IMR-90 (cell line): Measurements from ENCODE around the gene LGALSL. TPM values are rescaled to one million over a fixed set of nuclear protein-coding genes. Genes with fewer than 3 reads are reported as not detected.

Source experiments
- ATAC-seq: fragments of 200-7000 bp; cut with Tn5 transposase; 2 replicates; pipeline ENCODE4 v1.9.1; 2020; ENCODE audit warnings: low read depth, mild to moderate bottlenecking, moderate library complexity
- BruUV-seq: library from RNA; stranded (reverse); fragments of 400-500 nt; replicated peaks from 2 replicates; lab custom pipeline; 2021; lab: Mats Ljungman, UMichigan
- CTCF ChIA-PET: fragments of 300-600 bp; formaldehyde crosslinking; extraction: SDS; loops from one replicate; lab custom pipeline; 2021; ENCODE audit warnings: antibody characterized with exemption; lab: Yijun Ruan, JAX
- POLR2A ChIA-PET: fragments of 300-600 bp; sonication (Branson Sonifier 250); formaldehyde crosslinking; loops from one replicate; lab custom pipeline; 2022; ENCODE audit warnings: antibody characterized with exemption; ENCODE audit not compliant: unreplicated experiment; lab: Charles Lee
- DNase-seq: peaks from one replicate; pipeline ENCODE4 v3.0.0; 2013
- H2AFZ ChIP-seq: replicated peaks from 2 replicates; pipeline ENCODE3; 2013; ENCODE audit warnings: low read length, mild to moderate bottlenecking; ENCODE audit not compliant: poor library complexity
- H2AK5ac ChIP-seq: 2 replicates; pipeline ENCODE4 v1.6.1; 2013; ENCODE audit warnings: low read depth, low read length, inconsistent platforms
- H2AK9ac ChIP-seq: replicated peaks from 2 replicates; pipeline ENCODE3; 2013; ENCODE audit warnings: mild to moderate bottlenecking, low read depth, low read length, moderate library complexity; ENCODE audit not compliant: poor library complexity
- H2BK120ac ChIP-seq: 2 replicates; pipeline ENCODE4 v1.6.1; 2013; ENCODE audit warnings: low read depth, low read length, inconsistent platforms
- H2BK15ac ChIP-seq: 3 replicates; pipeline ENCODE4 v1.6.1; 2013; ENCODE audit warnings: low read depth, low read length, inconsistent platforms
- H2BK20ac ChIP-seq: 2 replicates; pipeline ENCODE4 v1.6.1; 2013; ENCODE audit warnings: low read depth, mild to moderate bottlenecking, inconsistent platforms, low read length, moderate library complexity
- H2BK5ac ChIP-seq: 2 replicates; pipeline ENCODE4 v1.6.1; 2013; ENCODE audit warnings: mild to moderate bottlenecking, low read depth, low read length, inconsistent platforms; ENCODE audit not compliant: poor library complexity, severe bottlenecking
- H3K14ac ChIP-seq: replicated peaks from 2 replicates; pipeline ENCODE4 v1.6.1; 2013; ENCODE audit warnings: low read depth, low read length, inconsistent platforms
- H3K18ac ChIP-seq: 2 replicates; pipeline ENCODE4 v1.6.1; 2013; ENCODE audit warnings: low read depth, low read length, control low read depth
- H3K23ac ChIP-seq: 2 replicates; pipeline ENCODE4 v1.6.1; 2013; ENCODE audit warnings: low read depth, low read length, inconsistent platforms
- H3K27ac ChIP-seq: 2 replicates; pipeline ENCODE4 v1.5.1; 2013; ENCODE audit warnings: mild to moderate bottlenecking, control low read depth, low read length; ENCODE audit not compliant: insufficient read depth
- H3K27me3 ChIP-seq: 2 replicates; pipeline ENCODE4 v1.6.1; 2013; ENCODE audit warnings: low read length; ENCODE audit not compliant: control insufficient read depth, insufficient read depth
- H3K36me3 ChIP-seq: 2 replicates; pipeline ENCODE4 v1.6.1; 2013; ENCODE audit warnings: low read length, mixed read lengths; ENCODE audit not compliant: control insufficient read depth, insufficient read depth
- H3K4ac ChIP-seq: 2 replicates; pipeline ENCODE4 v1.6.1; 2013; ENCODE audit warnings: low read depth, low read length, inconsistent platforms
- H3K4me1 ChIP-seq: 2 replicates; pipeline ENCODE4 v1.6.1; 2013; ENCODE audit warnings: low read length, mixed read lengths; ENCODE audit not compliant: control insufficient read depth, insufficient read depth
- H3K4me2 ChIP-seq: 2 replicates; pipeline ENCODE4 v1.6.1; 2013; ENCODE audit warnings: low read depth, mild to moderate bottlenecking, control low read depth, low read length, moderate library complexity
- H3K4me3 ChIP-seq: 2 replicates; pipeline ENCODE4 v1.5.1; 2013; ENCODE audit warnings: low read depth, mild to moderate bottlenecking, control low read depth, low read length, moderate library complexity; ENCODE audit not compliant: insufficient read depth
- H3K56ac ChIP-seq: 2 replicates; pipeline ENCODE4 v1.6.1; 2013; ENCODE audit warnings: low read length, inconsistent platforms; ENCODE audit not compliant: insufficient read depth; ENCODE audit errors: extremely low read depth
- H3K79me1 ChIP-seq, 2 experiments: 2 replicates each; pipeline ENCODE4 v1.6.1; 2013; ENCODE audit warnings: low read length in 2 of 2, inconsistent platforms in 1 of 2, low read depth in 1 of 2
- H3K9ac ChIP-seq: 2 replicates; pipeline ENCODE4 v1.6.1; 2013; ENCODE audit warnings: low read depth, low read length, control low read depth
- H3K9me1 ChIP-seq: 2 replicates; pipeline ENCODE4 v1.6.1; 2013; ENCODE audit warnings: low read length, inconsistent platforms; ENCODE audit not compliant: insufficient read depth
- H3K9me3 ChIP-seq: 2 replicates; pipeline ENCODE4 v1.6.1; 2013; ENCODE audit warnings: low read length; ENCODE audit not compliant: control insufficient read depth, insufficient read depth
- H4K20me1 ChIP-seq: 2 replicates; pipeline ENCODE4 v1.6.1; 2013; ENCODE audit warnings: low read length, inconsistent platforms; ENCODE audit not compliant: insufficient read depth
- H4K5ac ChIP-seq: 2 replicates; pipeline ENCODE4 v1.6.1; 2013; ENCODE audit warnings: mild to moderate bottlenecking, low read depth, low read length, control low read depth
- H4K8ac ChIP-seq, 2 experiments: 2 replicates each; pipeline ENCODE4 v1.6.1; 2013; ENCODE audit warnings: low read depth in 2 of 2, low read length in 2 of 2, control low read depth in 1 of 2, inconsistent platforms in 1 of 2
- H4K91ac ChIP-seq: 2 replicates; pipeline ENCODE4 v1.6.1; 2013; ENCODE audit warnings: low read depth, low read length, inconsistent platforms; ENCODE audit not compliant: insufficient read depth
- BHLHE40 ChIP-seq: fragments of 150-350 bp; IDR thresholded peaks from 2 replicates; pipeline ENCODE4 v1.6.1; 2016; ENCODE audit warnings: mild to moderate bottlenecking, low read depth, low read length
- CEBPB ChIP-seq: IDR thresholded peaks from 2 replicates; pipeline ENCODE4 v1.6.1; 2012; ENCODE audit warnings: low read depth, low read length, improper control_type of control experiment
- CHD1 ChIP-seq: IDR thresholded peaks from 2 replicates; pipeline ENCODE4 v1.6.1; 2012; ENCODE audit warnings: low read depth, low read length, improper control_type of control experiment
- ELK1 ChIP-seq: fragments of 150-350 bp; IDR thresholded peaks from 2 replicates; pipeline ENCODE4 v1.6.1; 2016; ENCODE audit warnings: low read depth, mild to moderate bottlenecking, low read length, moderate library complexity, borderline replicate concordance
- FOS ChIP-seq: fragments of 150-350 bp; IDR thresholded peaks from 2 replicates; pipeline ENCODE4 v1.6.1; 2016; ENCODE audit warnings: low read depth, low read length
- MAFK ChIP-seq: IDR thresholded peaks from 2 replicates; pipeline ENCODE4 v1.6.1; 2012; ENCODE audit warnings: low read depth, low read length, improper control_type of control experiment
- MAZ ChIP-seq: IDR thresholded peaks from 2 replicates; pipeline ENCODE4 v1.6.1; 2012; ENCODE audit warnings: low read depth, mild to moderate bottlenecking, low read length, improper control_type of control experiment, moderate library complexity, borderline replicate concordance
- MXI1 ChIP-seq: IDR thresholded peaks from 2 replicates; pipeline ENCODE4 v1.6.1; 2012; ENCODE audit warnings: low read depth, mild to moderate bottlenecking, low read length, moderate library complexity, borderline replicate concordance
- NFE2L2 ChIP-seq: fragments of 150-350 bp; IDR thresholded peaks from 2 replicates; pipeline ENCODE4 v1.6.1; 2016; ENCODE audit warnings: low read depth, mild to moderate bottlenecking, low read length
- POLR2A ChIP-seq: IDR thresholded peaks from 2 replicates; pipeline ENCODE4 v1.6.1; 2012; ENCODE audit warnings: mild to moderate bottlenecking, low read depth, low read length
- RAD21 ChIP-seq: IDR thresholded peaks from 2 replicates; pipeline ENCODE4 v1.6.1; 2012; ENCODE audit warnings: low read length, improper control_type of control experiment
- RCOR1 ChIP-seq: IDR thresholded peaks from 2 replicates; pipeline ENCODE4 v1.6.1; 2012; ENCODE audit warnings: mild to moderate bottlenecking, low read length, improper control_type of control experiment; ENCODE audit not compliant: insufficient replicate concordance
- RFX5 ChIP-seq: IDR thresholded peaks from 2 replicates; pipeline ENCODE4 v1.8.0; 2012; ENCODE audit warnings: low read depth, mild to moderate bottlenecking, low read length, moderate library complexity
- SMC3 ChIP-seq: fragments of 150-350 bp; IDR thresholded peaks from 2 replicates; pipeline ENCODE4 v1.6.1; 2016; ENCODE audit warnings: low read depth, mild to moderate bottlenecking, antibody characterized with exemption, low read length, moderate library complexity
- WGBS, 2 experiments: methylation state at CpG; one replicate each; pipeline versions ENCODE4 v1.1.5 to v1.1.7; 2013; ENCODE audit warnings: missing lambda C conversion rate in 2 of 2; ENCODE audit not compliant: insufficient read length in 1 of 2; ENCODE audit errors: extremely low coverage in 2 of 2; 5-methylcytosine and 5-hydroxymethylcytosine counted together
- dilution Hi-C: fragments of 300-500 bp; cut with HindIII; formaldehyde crosslinking; loops from one replicate; pipeline ENCODE4 v1.14.3; 2018; ENCODE audit warnings: low sequenced_read_pairs; ENCODE audit not compliant: unreplicated experiment
- in situ Hi-C: fragments of 300-500 bp; cut with MboI; formaldehyde crosslinking; loops from 3 replicates; pipeline ENCODE4 v1.14.3; 2019; ENCODE audit warnings: low sequenced_read_pairs, inconsistent platforms, mixed read lengths
- intact Hi-C: fragments of 100-400 bp; cut with micrococcal nuclease; formaldehyde crosslinking; loops from 2 replicates; pipeline ENCODE4 v1.10.0; 2022
- polyA plus RNA-seq, 3 experiments: library from polyadenylated mRNA; depleted of rRNA; stranded (reverse); fragments of >200 nt; gene quantifications; 2 replicates each; pipeline ENCODE4 v1.2.3, GENCODE V29; 2012; ENCODE audit warnings: low replicate concordance in 1 of 3
- total RNA-seq: library from RNA; depleted of rRNA; stranded (reverse); fragments of >200 nt; gene quantifications from 2 replicates; pipeline ENCODE4 v1.2.3, GENCODE V29; 2012
- TF ChIP-seq, protein P1 (sequence below): conservative IDR thresholded peaks from 2 replicates; pipeline ENCODE4 v1.5.1; 2012; ENCODE audit warnings: mild to moderate bottlenecking, low read depth, low read length, improper control_type of control experiment
- TF ChIP-seq, protein P2 (sequence below): fragments of 150-350 bp; IDR thresholded peaks from 2 replicates; pipeline ENCODE4 v1.6.1; 2017; ENCODE audit warnings: mild to moderate bottlenecking, antibody characterized with exemption, low read length, low read depth

Gene LGALSL
- total and polyA plus RNA-seq, 2 of the 4 experiments (the other 2 are of a cell fraction) = 0.86 to 2.9 TPM

GRCh38 chr2:64417624-64418023, 36.3 kb upstream of the LGALSL start:
- Histone ChIP-seq H3K9me1 (no peaks in the 10 kb centered on the region), H2AFZ (no peak overlapping the region), H2BK120ac (no peak overlapping the region), H3K23ac (no peak overlapping the region), H2AK5ac (no peak overlapping the region), H3K9me3 (no peaks in the 10 kb centered on the region), H3K36me3 (no peaks in the 10 kb centered on the region), H2BK15ac (no peak overlapping the region), H2AK9ac (no peak overlapping the region), H3K18ac (no peak overlapping the region), H3K4me1 (no peaks in the 10 kb centered on the region), H4K8ac (no peak overlapping the region), H4K20me1 (no peaks in the 10 kb centered on the region), H3K4ac (no peak overlapping the region), H3K79me1 (no peaks in the 10 kb centered on the region), H4K91ac (no peak overlapping the region), H3K4me2 (no peak overlapping the region), H2BK20ac (no peak overlapping the region), H3K9ac (no peak overlapping the region), H3K14ac (no peak overlapping the region), H3K27ac (no peak overlapping the region), H3K56ac (no peak overlapping the region), H2BK5ac (no peak overlapping the region), H4K5ac (no peak overlapping the region), H3K4me3 (no peak overlapping the region), H3K27me3 (peaks cover 38% of the 10 kb centered on the region)
- POLR2A ChIA-PET = no interaction called here
- intact Hi-C loops (no loop called here), in situ Hi-C loops (no loop called here), dilution Hi-C loops (no loop called here)
- CTCF ChIA-PET = interaction anchor here (2.2 kb wide), 1 partner anchor 15 kb away, joined by 5 read pairs; no protein-coding TSS in a partner anchor
- DNase-seq (no peak), ATAC-seq (no peak)
- no CpG with 5 or more reads among the region's 3 CpGs for WGBS, 2 experiments
- TF ChIP-seq RCOR1 (no peak), POLR2A (no peak), FOS (no peak), MAFK (no peak), MXI1 (no peak), CEBPB (no peak), BHLHE40 (no peak), RAD21 (no peak), RFX5 (no peak), SMC3 (no peak), ELK1 (no peak), MAZ (no peak), NFE2L2 (no peak), CHD1 (no peak)
- TF ChIP-seq, protein P1, sequence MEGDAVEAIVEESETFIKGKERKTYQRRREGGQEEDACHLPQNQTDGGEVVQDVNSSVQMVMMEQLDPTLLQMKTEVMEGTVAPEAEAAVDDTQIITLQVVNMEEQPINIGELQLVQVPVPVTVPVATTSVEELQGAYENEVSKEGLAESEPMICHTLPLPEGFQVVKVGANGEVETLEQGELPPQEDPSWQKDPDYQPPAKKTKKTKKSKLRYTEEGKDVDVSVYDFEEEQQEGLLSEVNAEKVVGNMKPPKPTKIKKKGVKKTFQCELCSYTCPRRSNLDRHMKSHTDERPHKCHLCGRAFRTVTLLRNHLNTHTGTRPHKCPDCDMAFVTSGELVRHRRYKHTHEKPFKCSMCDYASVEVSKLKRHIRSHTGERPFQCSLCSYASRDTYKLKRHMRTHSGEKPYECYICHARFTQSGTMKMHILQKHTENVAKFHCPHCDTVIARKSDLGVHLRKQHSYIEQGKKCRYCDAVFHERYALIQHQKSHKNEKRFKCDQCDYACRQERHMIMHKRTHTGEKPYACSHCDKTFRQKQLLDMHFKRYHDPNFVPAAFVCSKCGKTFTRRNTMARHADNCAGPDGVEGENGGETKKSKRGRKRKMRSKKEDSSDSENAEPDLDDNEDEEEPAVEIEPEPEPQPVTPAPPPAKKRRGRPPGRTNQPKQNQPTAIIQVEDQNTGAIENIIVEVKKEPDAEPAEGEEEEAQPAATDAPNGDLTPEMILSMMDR = no peak
- TF ChIP-seq, protein P2, sequence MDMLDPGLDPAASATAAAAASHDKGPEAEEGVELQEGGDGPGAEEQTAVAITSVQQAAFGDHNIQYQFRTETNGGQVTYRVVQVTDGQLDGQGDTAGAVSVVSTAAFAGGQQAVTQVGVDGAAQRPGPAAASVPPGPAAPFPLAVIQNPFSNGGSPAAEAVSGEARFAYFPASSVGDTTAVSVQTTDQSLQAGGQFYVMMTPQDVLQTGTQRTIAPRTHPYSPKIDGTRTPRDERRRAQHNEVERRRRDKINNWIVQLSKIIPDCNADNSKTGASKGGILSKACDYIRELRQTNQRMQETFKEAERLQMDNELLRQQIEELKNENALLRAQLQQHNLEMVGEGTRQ = no peak
- no TSS peak for BruUV-seq
